HK-2 (cell line): ENCODE data around the gene RIF1.

ENCODE experiments used
- DNase-seq: peaks from one replicate; pipeline ENCODE4 v3.0.0-alpha.2; 2018; ENCODE audit not compliant: unreplicated experiment

Gene RIF1

GRCh38 chr2:151422917-151423439 lies 13.3 kb downstream of the RIF1 start:
- DNase-seq, result no peak

GRCh38 chr2:151423760-151424159 lies 14.1 kb downstream of the RIF1 start:
- DNase-seq, result no peak

- no peak for DNase-seq
Measured at GRCh38 chr2:151437630-151438029, 27.9 kb downstream of the RIF1 start.

- DNase-seq, result no peak
Measured at GRCh38 chr2:151438506-151438905, 28.8 kb downstream of the RIF1 start.

GRCh38 chr2:151439127-151439526 lies 29.4 kb downstream of the RIF1 start:
- DNase-seq, result no peak

GRCh38 chr2:151459358-151459757 lies 49.7 kb downstream of the RIF1 start:
- no peak for DNase-seq

GRCh38 chr2:151465771-151466170 lies 56.1 kb downstream of the RIF1 start:
- no peak for DNase-seq

- no peak for DNase-seq
Measured at GRCh38 chr2:151470556-151470955, 60.9 kb downstream of the RIF1 start.

GRCh38 chr2:151472966-151473365 lies 63.3 kb downstream of the RIF1 start:
- no peak for DNase-seq

GRCh38 chr2:151475071-151475470 lies 65.4 kb downstream of the RIF1 start:
- DNase-seq, result no peak

- no peak for DNase-seq
Measured at GRCh38 chr2:151476287-151476686, 66.6 kb downstream of the RIF1 start.

- no peak for DNase-seq
Measured at GRCh38 chr2:151478011-151478410, 68.3 kb downstream of the RIF1 start.

- DNase-seq, result no peak
Measured at GRCh38 chr2:151481744-151482143, 72.0 kb downstream of the RIF1 start.

GRCh38 chr2:151482171-151482725 lies 72.5 kb downstream of the RIF1 start:
- DNase-seq, result no peak

GRCh38 chr2:151483546-151483945 lies 73.8 kb downstream of the RIF1 start:
- no peak for DNase-seq

GRCh38 chr2:151484100-151484499 lies 74.4 kb downstream of the RIF1 start:
- DNase-seq, result no peak

GRCh38 chr2:151486053-151486452 lies 76.4 kb downstream of the RIF1 start:
- DNase-seq, result no peak

- DNase-seq, result no peak
Measured at GRCh38 chr2:151490276-151490675, 80.6 kb downstream of the RIF1 start.

- no peak for DNase-seq
Measured at GRCh38 chr2:151491496-151491895, 81.8 kb downstream of the RIF1 start.

GRCh38 chr2:151498178-151498577 lies 88.5 kb downstream of the RIF1 start:
- DNase-seq, result no peak

GRCh38 chr2:151506170-151506569 lies 96.5 kb downstream of the RIF1 start:
- no peak for DNase-seq

- no peak for DNase-seq
Measured at GRCh38 chr2:151508519-151508918, 98.8 kb downstream of the RIF1 start.

- DNase-seq, result no peak
Measured at GRCh38 chr2:151518802-151519201, 109.1 kb downstream of the RIF1 start.

- no peak for DNase-seq
Measured at GRCh38 chr2:151520976-151521375, 111.3 kb downstream of the RIF1 start.
